GM18519 (cell line): ENCODE data around the gene SRGN.

Source experiments
- ATAC-seq: cut with Tn5 transposase; IDR thresholded peaks from one replicate; pipeline ENCODE4 v1.9.1; 2021; ENCODE audit warnings: mild to moderate bottlenecking, moderate library complexity; ENCODE audit not compliant: unreplicated experiment, low FRiP score

SRGN gene

GRCh38 chr10:69060127-69060798 lies 27.6 kb upstream of the SRGN start:
- ATAC-seq = no peak

- no peak for ATAC-seq
Observed at GRCh38 chr10:69061305-69062161, 26.4 kb upstream of the SRGN start.

GRCh38 chr10:69062901-69063300 lies 25.0 kb upstream of the SRGN start:
- ATAC-seq = no peak

- no peak for ATAC-seq
Observed at GRCh38 chr10:69064762-69065328, 23.1 kb upstream of the SRGN start.

GRCh38 chr10:69065406-69066361 lies 22.2 kb upstream of the SRGN start:
- peak; percentile 54 for ATAC-seq

GRCh38 chr10:69067189-69067588 lies 20.7 kb upstream of the SRGN start:
- no peak for ATAC-seq

- no peak for ATAC-seq
Observed at GRCh38 chr10:69068549-69068948, 19.4 kb upstream of the SRGN start.

- no peak for ATAC-seq
Observed at GRCh38 chr10:69069090-69070042, 18.5 kb upstream of the SRGN start.

GRCh38 chr10:69070951-69071350 lies 17.0 kb upstream of the SRGN start:
- ATAC-seq = no peak

- ATAC-seq = no peak
Observed at GRCh38 chr10:69071610-69072009, 16.3 kb upstream of the SRGN start.

- ATAC-seq = no peak
Observed at GRCh38 chr10:69073026-69073425, 14.9 kb upstream of the SRGN start.

- no peak for ATAC-seq
Observed at GRCh38 chr10:69073736-69074364, 14.1 kb upstream of the SRGN start.

- ATAC-seq = no peak
Observed at GRCh38 chr10:69074532-69074931, 13.4 kb upstream of the SRGN start.

GRCh38 chr10:69075431-69075830 lies 12.5 kb upstream of the SRGN start:
- ATAC-seq = no peak

- ATAC-seq = no peak
Observed at GRCh38 chr10:69078311-69078710, 9.6 kb upstream of the SRGN start.

- no peak for ATAC-seq
Observed at GRCh38 chr10:69080226-69080625, 7.7 kb upstream of the SRGN start.

- no peak for ATAC-seq
Observed at GRCh38 chr10:69086001-69086509, 1.8 kb upstream of the SRGN start.

GRCh38 chr10:69088471-69088769 lies 517 bp downstream of the SRGN start:
- ATAC-seq = no peak
